HepG2 (cell line): ENCODE measurements around the gene RUFY2. TPM values are rescaled to one million over a fixed set of nuclear protein-coding genes. Genes with fewer than 3 reads are reported as not detected.

Source experiments
- ATAC-seq: fragments of 200-7000 bp; cut with Tn5 transposase; 3 replicates; pipeline ENCODE4 v1.9.1; 2020; ENCODE audit warnings: mild to moderate bottlenecking, moderate library complexity
- BruUV-seq: library from RNA; stranded (reverse); fragments of 400-500 nt; replicated peaks from 2 replicates; lab custom pipeline; 2021; lab: Mats Ljungman, UMichigan
- CTCF ChIA-PET: fragments of 300-600 bp; formaldehyde crosslinking; extraction: SDS; loops from one replicate; lab custom pipeline; 2021; ENCODE audit warnings: low total read pairs, inconsistent platforms, low intra/inter-chr PET ratio; lab: Yijun Ruan, JAX
- POLR2A ChIA-PET: fragments of 350-600 bp; sonication (Branson Sonifier 250); formaldehyde crosslinking; loops from one replicate; lab custom pipeline; 2020; ENCODE audit warnings: antibody characterized with exemption, inconsistent platforms; lab: Yijun Ruan, JAX
- DNase-seq: peaks from one replicate; pipeline ENCODE4 v3.0.0-alpha.2; 2015; ENCODE audit warnings: low spot score
- FAIRE-seq: peaks from 3 replicates; lab custom pipeline; 2011; peaks lifted over from hg19 to GRCh38; lab: Jason Lieb, UNC
- H2AFZ ChIP-seq: one replicate; pipeline ENCODE4 v1.6.1; 2011; ENCODE audit warnings: low read length, inconsistent platforms
- H3K27ac ChIP-seq: fragments of 300-600 bp; 3 replicates; pipeline ENCODE4 v1.8.0; 2011; ENCODE audit warnings: mixed run types, mild to moderate bottlenecking, mixed read lengths, low read length, inconsistent platforms; ENCODE audit not compliant: insufficient read depth; ENCODE audit errors: extremely low read length
- H3K27me3 ChIP-seq, 2 experiments: fragments of 200-600 bp in 1 of 2; 2 replicates in 1 of 2; 3 replicates in 1 of 2; pipeline versions ENCODE4 v1.6.0 to v1.8.0; 2011; ENCODE audit warnings: low read length in 2 of 2, mild to moderate bottlenecking in 2 of 2, moderate library complexity in 2 of 2, inconsistent platforms in 1 of 2; ENCODE audit not compliant: insufficient read depth in 2 of 2, control insufficient read depth in 1 of 2
- H3K36me3 ChIP-seq, 2 experiments: fragments of 200-600 bp in 1 of 2; replicated peaks in 1 of 2; 2 replicates in 1 of 2; 3 replicates in 1 of 2; pipeline versions ENCODE4 v1.5.1 to v1.8.0; 2011; ENCODE audit warnings: low read length in 2 of 2, inconsistent platforms in 1 of 2; ENCODE audit not compliant: insufficient read depth in 2 of 2, control insufficient read depth in 1 of 2
- H3K4me1 ChIP-seq: 2 replicates; pipeline ENCODE4 v1.5.1; 2012; ENCODE audit warnings: low read length, inconsistent platforms; ENCODE audit not compliant: insufficient read depth
- H3K4me2 ChIP-seq: 2 replicates; pipeline ENCODE4 v1.6.0; 2011; ENCODE audit warnings: low read depth, low read length, inconsistent platforms
- H3K4me3 ChIP-seq, 3 experiments: fragments of 200-600 bp in 1 of 3; sonication (generic), shearing (Covaris generic) in 1 of 3; replicated peaks in 1 of 3; 2 replicates each; pipeline ENCODE4 v1.5.1; 2011 to 2016; ENCODE audit warnings: low read length in 3 of 3, inconsistent platforms in 2 of 3, low read depth in 2 of 3, mild to moderate bottlenecking in 2 of 3, control low read depth in 1 of 3, mixed read lengths in 1 of 3; ENCODE audit not compliant: insufficient read depth in 1 of 3
- H3K79me2 ChIP-seq: one replicate; pipeline ENCODE4 v1.6.1; 2011; ENCODE audit warnings: low read length, inconsistent platforms; ENCODE audit not compliant: insufficient read depth
- H3K9ac ChIP-seq: 2 replicates; pipeline ENCODE4 v1.6.0; 2011; ENCODE audit warnings: mild to moderate bottlenecking, low read depth, low read length, inconsistent platforms; ENCODE audit not compliant: insufficient read depth
- H3K9me3 ChIP-seq: 2 replicates; pipeline ENCODE4 v1.5.1; 2012; ENCODE audit warnings: mild to moderate bottlenecking, low read length
- H4K20me1 ChIP-seq: 2 replicates; pipeline ENCODE4 v1.6.0; 2011; ENCODE audit warnings: inconsistent platforms, mild to moderate bottlenecking, low read length, moderate library complexity; ENCODE audit not compliant: insufficient read depth
- ARNTL ChIP-seq: sonication (generic); formaldehyde crosslinking; IDR thresholded peaks from 2 replicates; pipeline ENCODE4 v1.4.0; 2020; ENCODE audit warnings: mild to moderate bottlenecking, missing genetic modification reagents
- ATM ChIP-seq: fragments of 450-650 bp; IDR thresholded peaks from 2 replicates; pipeline ENCODE4 v1.7.1; 2017; ENCODE audit warnings: mild to moderate bottlenecking, borderline replicate concordance
- CREM ChIP-seq, 2 experiments: sonication (generic) in 1 of 2; formaldehyde crosslinking in 1 of 2; IDR thresholded peaks; 2 replicates each; pipeline versions ENCODE4 v1.4.0 to v1.6.1; 2016 to 2020; ENCODE audit warnings: antibody characterized with exemption in 1 of 2, mild to moderate bottlenecking in 1 of 2, missing genetic modification reagents in 1 of 2
- DDIT3 ChIP-seq: sonication (generic); formaldehyde crosslinking; IDR thresholded peaks from 2 replicates; pipeline ENCODE4 v1.4.0; 2020; ENCODE audit warnings: mild to moderate bottlenecking, missing genetic modification reagents
- DZIP1 ChIP-seq: sonication (generic); formaldehyde crosslinking; IDR thresholded peaks from 2 replicates; pipeline ENCODE4 v1.5.0; 2020; ENCODE audit warnings: mild to moderate bottlenecking, missing genetic modification reagents
- EEA1 ChIP-seq: sonication (generic); formaldehyde crosslinking; IDR thresholded peaks from 2 replicates; pipeline ENCODE4 v1.5.1; 2020; ENCODE audit warnings: mild to moderate bottlenecking, missing genetic modification reagents, borderline replicate concordance
- HBP1 ChIP-seq: IDR thresholded peaks from 2 replicates; pipeline ENCODE4 v1.6.1; 2016; ENCODE audit warnings: low read depth, control low read depth
- IRX3 ChIP-seq: sonication (generic); formaldehyde crosslinking; IDR thresholded peaks from 2 replicates; pipeline ENCODE4 v1.8.1; 2023; ENCODE audit warnings: mild to moderate bottlenecking, low read depth, missing genetic modification reagents, borderline replicate concordance
- KAT2B ChIP-seq: fragments of 150-350 bp; IDR thresholded peaks from 2 replicates; pipeline ENCODE4 v1.6.1; 2014; ENCODE audit warnings: low read depth, low read length, borderline replicate concordance
- KDM5A ChIP-seq: fragments of 200-600 bp; sonication (generic); IDR thresholded peaks from 2 replicates; pipeline ENCODE4 v1.7.0; 2018; ENCODE audit warnings: antibody characterized with exemption, mild to moderate bottlenecking, low read length, borderline replicate concordance
- KDM5B ChIP-seq: sonication (generic); formaldehyde crosslinking; IDR thresholded peaks from 2 replicates; pipeline ENCODE4 v1.4.0; 2020; ENCODE audit warnings: missing genetic modification reagents, mild to moderate bottlenecking, borderline replicate concordance
- MYPOP ChIP-seq: sonication (generic); formaldehyde crosslinking; IDR thresholded peaks from 2 replicates; pipeline ENCODE4 v1.8.1; 2023; ENCODE audit warnings: mild to moderate bottlenecking, moderate library complexity, missing genetic modification reagents
- NFIC ChIP-seq: IDR thresholded peaks from 2 replicates; pipeline ENCODE4 v1.6.1; 2012; ENCODE audit warnings: mild to moderate bottlenecking, low read length, inconsistent platforms
- POGZ ChIP-seq: sonication (generic); formaldehyde crosslinking; IDR thresholded peaks from 2 replicates; pipeline ENCODE4 v1.4.0; 2020; ENCODE audit warnings: mild to moderate bottlenecking, missing genetic modification reagents
- RBFOX2 ChIP-seq: fragments of 200-400 bp; formaldehyde crosslinking; IDR thresholded peaks from 2 replicates; pipeline ENCODE4 v1.6.1; 2017; ENCODE audit warnings: low read depth, mild to moderate bottlenecking, low read length
- RFXAP ChIP-seq: sonication (generic); formaldehyde crosslinking; IDR thresholded peaks from 2 replicates; pipeline ENCODE4 v1.4.0; 2020; ENCODE audit warnings: missing genetic modification reagents, borderline replicate concordance
- RORA ChIP-seq: sonication (generic); formaldehyde crosslinking; IDR thresholded peaks from 2 replicates; pipeline ENCODE4 v1.5.0; 2020; ENCODE audit warnings: mild to moderate bottlenecking, missing genetic modification reagents, moderate library complexity
- SP5 ChIP-seq: IDR thresholded peaks from 2 replicates; pipeline ENCODE4 v1.6.1; 2016; ENCODE audit warnings: low read depth, borderline replicate concordance
- TOPORS ChIP-seq: sonication (generic); formaldehyde crosslinking; IDR thresholded peaks from 2 replicates; pipeline ENCODE4 v1.8.0; 2023; ENCODE audit warnings: mild to moderate bottlenecking, missing genetic modification reagents
- ZNF30 ChIP-seq: sonication (generic); formaldehyde crosslinking; IDR thresholded peaks from 2 replicates; pipeline ENCODE4 v1.5.0; 2020; ENCODE audit warnings: mild to moderate bottlenecking, missing genetic modification reagents
- WGBS: methylation state at CpG from one replicate; pipeline ENCODE4 v1.1.6; 2017; ENCODE audit warnings: low lambda C conversion rate; 5-methylcytosine and 5-hydroxymethylcytosine counted together
- in situ Hi-C: cut with HindIII; loops from 2 replicates; pipeline ENCODE4 v1.10.0; 2017; ENCODE audit warnings: low pct_unique_long_range_greater_than_20kb; ENCODE audit not compliant: extremely low pct_ligation_motif_present
- intact Hi-C: fragments of 100-400 bp; cut with micrococcal nuclease; formaldehyde crosslinking; loops from one replicate; pipeline ENCODE4 v1.10.0; 2022; ENCODE audit not compliant: unreplicated experiment
- polyA plus RNA-seq, 8 experiments: library from polyadenylated mRNA; depleted of rRNA in 3 of 8; stranded (reverse) in 7 of 8; unstranded in 1 of 8; fragments of >200 nt; fragmentation: Illumina TruSeq in 4 of 8; extraction: Trizol in 4 of 8; gene quantifications; 2 replicates each; pipeline versions ENCODE4 v1.2.1 to v1.2.3, GENCODE V29; 2011 to 2016; ENCODE audit warnings: low read depth in 4 of 8, missing spikeins in 1 of 8, mixed read lengths in 1 of 8; ENCODE audit not compliant: insufficient read depth in 1 of 8
- total RNA-seq, 5 experiments: library from RNA; depleted of rRNA; stranded (reverse); fragments of >200 nt; fragmentation: Illumina TruSeq; extraction: Trizol; gene quantifications; 2 replicates each; pipeline ENCODE4 v1.2.3, GENCODE V29; 2016; ENCODE audit warnings: low read depth in 1 of 5

Gene RUFY2
- total and polyA plus RNA-seq, 2 of the 13 experiments (the other 11 are each of a cell fraction or from before 2014, with no cell fraction given), result 10.1 to 16.1 TPM

GRCh38 chr10:68310531-68310930 is 96.5 kb downstream of the RUFY2 start (continued):
- no peak for TF ChIP-seq MYPOP
- TF ChIP-seq EEA1 (CRISPR knock-in tag), result no peak
- TF ChIP-seq ZNF30, result no peak
- no peak for TF ChIP-seq POGZ (CRISPR knock-in tag)

- 52% methylated on average over 1 of the region's 1 CpG for WGBS
- intact Hi-C loops, result loop anchor here (10.0 kb wide), 1 partner anchor 441 kb away; no protein-coding TSS in a partner anchor
- no peak for DNase-seq
- Histone ChIP-seq H3K9me3 (no peaks in the 10 kb centered on the region), H3K9ac (no peak overlapping the region), H3K27ac (no peak overlapping the region), H3K4me2 (no peak overlapping the region), H3K4me3 (no peak overlapping the region), H3K27me3 (no peaks in the 10 kb centered on the region), H3K4me1 (peaks cover 43% of the 10 kb centered on the region), H3K79me2 (no peaks in the 10 kb centered on the region), H2AFZ (no peak overlapping the region), H4K20me1 (no peaks in the 10 kb centered on the region), H3K36me3 (no peaks in the 10 kb centered on the region)
- CTCF ChIA-PET, result no interaction called here
- BruUV-seq, result no TSS peak
- no peak for FAIRE-seq
- no peak for ATAC-seq
- POLR2A ChIA-PET, result interaction anchor here (2.5 kb wide), 1 partner anchor 26 kb away, joined by 10 read pairs; the partner anchor contains the start of genes HNRNPH3 and PBLD
- in situ Hi-C loops, result loop anchor here (25.0 kb wide), 1 partner anchor 444 kb away; no protein-coding TSS in a partner anchor
- TF ChIP-seq KDM5B (CRISPR knock-in tag), result no peak
- TF ChIP-seq ATM, result no peak
- no peak for TF ChIP-seq CREM (IDR thresholded peaks at IDR 0.05)
- TF ChIP-seq CREM (CRISPR knock-in tag; IDR thresholded peaks at IDR 0.05), result no peak
- TF ChIP-seq NFIC, result no peak
- no peak for TF ChIP-seq KDM5A
- TF ChIP-seq SP5 (CRISPR knock-in tag), result no peak
- no peak for TF ChIP-seq DZIP1 (CRISPR knock-in tag)
- TF ChIP-seq RORA (CRISPR knock-in tag), result no peak
- TF ChIP-seq HBP1 (CRISPR knock-in tag), result no peak
- TF ChIP-seq RFXAP (CRISPR knock-in tag), result no peak
- no peak for TF ChIP-seq DDIT3 (CRISPR knock-in tag)
- TF ChIP-seq IRX3 (CRISPR knock-in tag), result no peak
- no peak for TF ChIP-seq ARNTL (CRISPR knock-in tag)
- TF ChIP-seq KAT2B, result no peak
- TF ChIP-seq RBFOX2, result no peak
- TF ChIP-seq TOPORS (CRISPR knock-in tag), result no peak
Observed at GRCh38 chr10:68305854-68306253, 101.2 kb downstream of the RUFY2 start.
